HepG2 (cell line): ENCODE results near the gene CERT1. TPM values are rescaled to one million over a fixed set of nuclear protein-coding genes. Genes with fewer than 3 reads are reported as not detected.
"Not testable (repeated sequence)": the region's sequence is repeated elsewhere in the genome, so short reads cannot be mapped to it uniquely, and the experiment has no call there.

Experiments
- ATAC-seq: fragments of 200-7000 bp; cut with Tn5 transposase; 3 replicates; pipeline ENCODE4 v1.9.1; 2020; ENCODE audit warnings: mild to moderate bottlenecking, moderate library complexity
- BruUV-seq: library from RNA; stranded (reverse); fragments of 400-500 nt; replicated peaks from 2 replicates; lab custom pipeline; 2021; lab: Mats Ljungman, UMichigan
- CTCF ChIA-PET: fragments of 300-600 bp; formaldehyde crosslinking; extraction: SDS; loops from one replicate; lab custom pipeline; 2021; ENCODE audit warnings: low total read pairs, inconsistent platforms, low intra/inter-chr PET ratio; lab: Yijun Ruan, JAX
- POLR2A ChIA-PET: fragments of 350-600 bp; sonication (Branson Sonifier 250); formaldehyde crosslinking; loops from one replicate; lab custom pipeline; 2020; ENCODE audit warnings: antibody characterized with exemption, inconsistent platforms; lab: Yijun Ruan, JAX
- DNase-seq: peaks from one replicate; pipeline ENCODE4 v3.0.0-alpha.2; 2015; ENCODE audit warnings: low spot score
- FAIRE-seq: peaks from 3 replicates; lab custom pipeline; 2011; peaks lifted over from hg19 to GRCh38; lab: Jason Lieb, UNC
- H2AFZ ChIP-seq: one replicate; pipeline ENCODE4 v1.6.1; 2011; ENCODE audit warnings: low read length, inconsistent platforms
- H3K27ac ChIP-seq: fragments of 300-600 bp; 3 replicates; pipeline ENCODE4 v1.8.0; 2011; ENCODE audit warnings: mixed run types, mild to moderate bottlenecking, mixed read lengths, low read length, inconsistent platforms; ENCODE audit not compliant: insufficient read depth; ENCODE audit errors: extremely low read length
- H3K27me3 ChIP-seq, 2 experiments: fragments of 200-600 bp in 1 of 2; 2 replicates in 1 of 2; 3 replicates in 1 of 2; pipeline versions ENCODE4 v1.6.0 to v1.8.0; 2011; ENCODE audit warnings: low read length in 2 of 2, mild to moderate bottlenecking in 2 of 2, moderate library complexity in 2 of 2, inconsistent platforms in 1 of 2; ENCODE audit not compliant: insufficient read depth in 2 of 2, control insufficient read depth in 1 of 2
- H3K36me3 ChIP-seq, 2 experiments: fragments of 200-600 bp in 1 of 2; replicated peaks in 1 of 2; 2 replicates in 1 of 2; 3 replicates in 1 of 2; pipeline versions ENCODE4 v1.5.1 to v1.8.0; 2011; ENCODE audit warnings: low read length in 2 of 2, inconsistent platforms in 1 of 2; ENCODE audit not compliant: insufficient read depth in 2 of 2, control insufficient read depth in 1 of 2
- H3K4me1 ChIP-seq: 2 replicates; pipeline ENCODE4 v1.5.1; 2012; ENCODE audit warnings: low read length, inconsistent platforms; ENCODE audit not compliant: insufficient read depth
- H3K4me2 ChIP-seq: 2 replicates; pipeline ENCODE4 v1.6.0; 2011; ENCODE audit warnings: low read depth, low read length, inconsistent platforms
- H3K4me3 ChIP-seq, 3 experiments: fragments of 200-600 bp in 1 of 3; sonication (generic), shearing (Covaris generic) in 1 of 3; replicated peaks in 1 of 3; 2 replicates each; pipeline ENCODE4 v1.5.1; 2011 to 2016; ENCODE audit warnings: low read length in 3 of 3, inconsistent platforms in 2 of 3, low read depth in 2 of 3, mild to moderate bottlenecking in 2 of 3, control low read depth in 1 of 3, mixed read lengths in 1 of 3; ENCODE audit not compliant: insufficient read depth in 1 of 3
- H3K79me2 ChIP-seq: one replicate; pipeline ENCODE4 v1.6.1; 2011; ENCODE audit warnings: low read length, inconsistent platforms; ENCODE audit not compliant: insufficient read depth
- H3K9ac ChIP-seq: 2 replicates; pipeline ENCODE4 v1.6.0; 2011; ENCODE audit warnings: mild to moderate bottlenecking, low read depth, low read length, inconsistent platforms; ENCODE audit not compliant: insufficient read depth
- H3K9me3 ChIP-seq: 2 replicates; pipeline ENCODE4 v1.5.1; 2012; ENCODE audit warnings: mild to moderate bottlenecking, low read length
- H4K20me1 ChIP-seq: 2 replicates; pipeline ENCODE4 v1.6.0; 2011; ENCODE audit warnings: inconsistent platforms, mild to moderate bottlenecking, low read length, moderate library complexity; ENCODE audit not compliant: insufficient read depth
- CHD2 ChIP-seq: IDR thresholded peaks from 2 replicates; pipeline ENCODE4 v1.6.1; 2011; ENCODE audit warnings: low read depth, low read length, improper control_type of control experiment
- SP1 ChIP-seq, 2 experiments: fragments of 450-650 bp in 1 of 2; sonication (generic) in 1 of 2; formaldehyde crosslinking in 1 of 2; IDR thresholded peaks; 2 replicates each; pipeline versions ENCODE4 v1.4.0 to v1.6.1; 2016 to 2020; ENCODE audit warnings: missing genetic modification reagents in 1 of 2
- WGBS: methylation state at CpG from one replicate; pipeline ENCODE4 v1.1.6; 2017; ENCODE audit warnings: low lambda C conversion rate; 5-methylcytosine and 5-hydroxymethylcytosine counted together
- in situ Hi-C: cut with HindIII; loops from 2 replicates; pipeline ENCODE4 v1.10.0; 2017; ENCODE audit warnings: low pct_unique_long_range_greater_than_20kb; ENCODE audit not compliant: extremely low pct_ligation_motif_present
- intact Hi-C: fragments of 100-400 bp; cut with micrococcal nuclease; formaldehyde crosslinking; loops from one replicate; pipeline ENCODE4 v1.10.0; 2022; ENCODE audit not compliant: unreplicated experiment
- polyA plus RNA-seq, 8 experiments: library from polyadenylated mRNA; depleted of rRNA in 3 of 8; stranded (reverse) in 7 of 8; unstranded in 1 of 8; fragments of >200 nt; fragmentation: Illumina TruSeq in 4 of 8; extraction: Trizol in 4 of 8; gene quantifications; 2 replicates each; pipeline versions ENCODE4 v1.2.1 to v1.2.3, GENCODE V29; 2011 to 2016; ENCODE audit warnings: low read depth in 4 of 8, missing spikeins in 1 of 8, mixed read lengths in 1 of 8; ENCODE audit not compliant: insufficient read depth in 1 of 8
- total RNA-seq, 5 experiments: library from RNA; depleted of rRNA; stranded (reverse); fragments of >200 nt; fragmentation: Illumina TruSeq; extraction: Trizol; gene quantifications; 2 replicates each; pipeline ENCODE4 v1.2.3, GENCODE V29; 2016; ENCODE audit warnings: low read depth in 1 of 5
- TF ChIP-seq, protein P1 (sequence below): sonication (generic); formaldehyde crosslinking; IDR thresholded peaks from 2 replicates; pipeline ENCODE4 v1.5.0; 2020; ENCODE audit warnings: mild to moderate bottlenecking, missing genetic modification reagents
- TF ChIP-seq, protein P2 (sequence below): sonication (generic); formaldehyde crosslinking; IDR thresholded peaks from 2 replicates; pipeline ENCODE4 v1.4.0; 2020; ENCODE audit warnings: missing genetic modification reagents, low read depth, mild to moderate bottlenecking, borderline replicate concordance

Gene CERT1
- total and polyA plus RNA-seq, 2 of the 13 experiments (the other 11 are each of a cell fraction or from before 2014, with no cell fraction given) = 8.2 to 12.7 TPM

DNA sequence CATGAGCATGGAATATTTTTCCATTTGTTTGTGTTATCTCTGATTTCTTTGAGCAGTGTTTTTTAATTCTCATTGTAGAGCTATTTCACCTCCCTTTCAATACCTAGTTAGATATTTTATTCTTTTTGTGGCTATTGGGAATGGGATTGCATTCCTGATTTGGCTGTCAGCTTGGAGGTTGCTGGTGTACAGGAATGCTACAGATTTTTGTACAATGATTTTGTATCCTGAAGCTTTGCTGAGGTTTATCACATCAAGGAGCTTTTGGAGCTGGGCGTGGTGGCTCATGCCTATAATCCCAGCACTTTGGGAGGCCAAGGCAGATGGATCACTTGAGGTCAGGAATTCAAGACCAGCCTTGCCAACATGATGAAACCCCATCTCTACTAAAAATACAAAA, 22.3 kb upstream of the CERT1 start:
- H4K20me1 ChIP-seq, H3K36me3 ChIP-seq, H3K4me2 ChIP-seq, ATAC-seq, DNase-seq, FAIRE-seq, H3K4me3 ChIP-seq, H3K9ac ChIP-seq, in situ Hi-C loops, H3K79me2 ChIP-seq, H2AFZ ChIP-seq, H3K27me3 ChIP-seq, H3K27ac ChIP-seq, BruUV-seq, H3K4me1 ChIP-seq, H3K9me3 ChIP-seq, POLR2A ChIA-PET, intact Hi-C loops, CTCF ChIA-PET: not testable (repeated sequence)
- 100% methylated on average over 1 of the region's 1 CpG for WGBS

DNA sequence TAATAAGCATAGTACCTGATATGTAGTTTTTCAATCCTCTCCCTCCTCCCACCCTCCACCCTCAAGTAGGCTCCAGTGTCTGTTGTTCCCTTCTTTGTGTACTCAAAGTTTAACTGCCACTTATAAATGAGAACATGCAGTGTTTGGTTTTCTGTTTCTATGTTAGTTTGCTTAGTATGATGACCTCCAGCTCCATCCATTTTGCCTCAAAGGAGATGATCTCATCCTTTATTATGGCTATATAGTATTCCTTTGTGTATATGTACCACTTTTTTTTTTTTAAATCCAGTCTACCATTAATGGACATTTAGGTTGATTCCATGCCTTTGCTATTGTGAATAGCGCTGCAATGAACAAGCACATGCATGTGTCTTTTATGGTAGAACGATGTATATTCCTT, 20.8 kb upstream of the CERT1 start:
- Histone ChIP-seq H4K20me1 (0 out of 2 replicates have a peak, but pooled peaks cover 5% of the 10 kb centered on the region), H3K27me3 (no peaks in the 10 kb centered on the region), H3K27ac (no peak overlapping the region), H3K9ac (no peak overlapping the region), H3K79me2 (peaks cover 9% of the 10 kb centered on the region), H3K36me3 (no peaks in the 10 kb centered on the region), H3K9me3 (no peaks in the 10 kb centered on the region), H3K4me2 (no peak overlapping the region), H3K4me1 (no peaks in the 10 kb centered on the region), H2AFZ (no peak overlapping the region), H3K4me3 (no peak overlapping the region)
- DNase-seq (no peak), ATAC-seq (no peak), FAIRE-seq (no peak)
- intact Hi-C loops (no loop called here), in situ Hi-C loops (no loop called here)
- ChIA-PET CTCF (no interaction called here), POLR2A (no interaction called here)
- TF ChIP-seq CHD2 (no peak), SP1 (IDR thresholded peaks at IDR 0.05) (no peak), SP1 (CRISPR knock-in tag; IDR thresholded peaks at IDR 0.05) (no peak)
- TF ChIP-seq, protein P1, sequence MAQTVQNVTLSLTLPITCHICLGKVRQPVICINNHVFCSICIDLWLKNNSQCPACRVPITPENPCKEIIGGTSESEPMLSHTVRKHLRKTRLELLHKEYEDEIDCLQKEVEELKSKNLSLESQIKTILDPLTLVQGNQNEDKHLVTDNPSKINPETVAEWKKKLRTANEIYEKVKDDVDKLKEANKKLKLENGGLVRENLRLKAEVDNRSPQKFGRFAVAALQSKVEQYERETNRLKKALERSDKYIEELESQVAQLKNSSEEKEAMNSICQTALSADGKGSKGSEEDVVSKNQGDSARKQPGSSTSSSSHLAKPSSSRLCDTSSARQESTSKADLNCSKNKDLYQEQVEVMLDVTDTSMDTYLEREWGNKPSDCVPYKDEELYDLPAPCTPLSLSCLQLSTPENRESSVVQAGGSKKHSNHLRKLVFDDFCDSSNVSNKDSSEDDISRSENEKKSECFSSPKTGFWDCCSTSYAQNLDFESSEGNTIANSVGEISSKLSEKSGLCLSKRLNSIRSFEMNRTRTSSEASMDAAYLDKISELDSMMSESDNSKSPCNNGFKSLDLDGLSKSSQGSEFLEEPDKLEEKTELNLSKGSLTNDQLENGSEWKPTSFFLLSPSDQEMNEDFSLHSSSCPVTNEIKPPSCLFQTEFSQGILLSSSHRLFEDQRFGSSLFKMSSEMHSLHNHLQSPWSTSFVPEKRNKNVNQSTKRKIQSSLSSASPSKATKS (CRISPR knock-in tag) = no peak
- TF ChIP-seq, protein P2, sequence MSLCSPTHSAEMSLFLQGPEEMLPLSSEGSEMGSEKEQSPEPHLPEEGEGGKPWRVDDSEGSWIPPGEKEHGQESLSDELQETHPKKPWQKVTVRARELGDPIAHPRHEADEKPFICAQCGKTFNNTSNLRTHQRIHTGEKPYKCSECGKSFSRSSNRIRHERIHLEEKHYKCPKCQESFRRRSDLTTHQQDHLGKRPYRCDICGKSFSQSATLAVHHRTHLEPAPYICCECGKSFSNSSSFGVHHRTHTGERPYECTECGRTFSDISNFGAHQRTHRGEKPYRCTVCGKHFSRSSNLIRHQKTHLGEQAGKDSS (CRISPR knock-in tag) = no peak
- BruUV-seq = no TSS peak
- WGBS = 100% methylated on average over 2 of the region's 2 CpGs
